Right cardiac atrium (tissue), 5 donors: ENCODE measurements around the gene TBPL2. TPM values are rescaled to one million over a fixed set of nuclear protein-coding genes. Genes with fewer than 3 reads are reported as not detected.
A peak's percentile ranks its signal among the peaks of the same experiment; 100 is the strongest.
"Not testable (repeated sequence)": the region's sequence is repeated elsewhere in the genome, so short reads cannot be mapped to it uniquely, and the experiment has no call there.

Experiments used
- ATAC-seq, 2 donors: fragments of 200-7000 bp; cut with Tn5 transposase; one replicate each; pipeline versions ENCODE4 v1.8.0 to v1.9.1; 2020; ENCODE audit warnings: moderate library complexity in 2 of 2, mild to moderate bottlenecking in 1 of 2
- DNase-seq, 3 donors: peaks; one replicate each; pipeline ENCODE4 v3.0.0-alpha.2; 2020
- H3K27ac ChIP-seq: one replicate; pipeline ENCODE4 v1.5.1; 2013; ENCODE audit warnings: mild to moderate bottlenecking, low read length, control low read depth, moderate library complexity
- H3K27me3 ChIP-seq: one replicate; pipeline ENCODE4 v1.6.1; 2013; ENCODE audit not compliant: control insufficient read depth, insufficient read depth
- H3K4me1 ChIP-seq: one replicate; pipeline ENCODE4 v1.6.1; 2013; ENCODE audit warnings: low read length; ENCODE audit not compliant: control insufficient read depth, insufficient read depth
- H3K4me3 ChIP-seq: one replicate; pipeline ENCODE4 v1.5.1; 2013; ENCODE audit warnings: low read length, control low read depth
- H3K9me3 ChIP-seq: one replicate; pipeline ENCODE4 v1.6.1; 2013; ENCODE audit warnings: low read length; ENCODE audit not compliant: control insufficient read depth
- WGBS: extraction: QIAGEN DNeasy Blood & Tissue Kit; methylation state at CpG from one replicate; pipeline ENCODE4 v1.1.7; 2013; 5-methylcytosine and 5-hydroxymethylcytosine counted together
- intact Hi-C, 4 donors: fragments of 100-400 bp; cut with DNase I; formaldehyde crosslinking; loops; one replicate each; pipeline versions ENCODE4 v1.11.0 to v1.14.0; 2022 to 2023
- polyA plus RNA-seq: library from polyadenylated mRNA; stranded (reverse); fragments of 200-250 nt; gene quantifications from one replicate; pipeline ENCODE4 v1.2.3, GENCODE V29; 2013
- total RNA-seq, 4 donors: library from RNA; stranded (reverse); fragmentation: NEBNext Ultra II Directional; extraction: Animal tissue kit (Norgen Biotek cat#: 25700); gene quantifications; one replicate each; pipeline ENCODE4 v1.2.1, GENCODE V29; 2021
- donor health status: healthy with polysubstance abuse.
- donor health status: DM: no; HTN: yes; CAD: no.
- donor health status: DM: no; HTN: no; CAD: no.
- donor health status: DM: no; HTN: yes; CAD: no; lungs with severe emphysema.
- donor health status: DM: yes; HTN: yes; CAD: no.

The TBPL2 gene
- total and polyA plus RNA-seq, 5 donors: not detected

DNA sequence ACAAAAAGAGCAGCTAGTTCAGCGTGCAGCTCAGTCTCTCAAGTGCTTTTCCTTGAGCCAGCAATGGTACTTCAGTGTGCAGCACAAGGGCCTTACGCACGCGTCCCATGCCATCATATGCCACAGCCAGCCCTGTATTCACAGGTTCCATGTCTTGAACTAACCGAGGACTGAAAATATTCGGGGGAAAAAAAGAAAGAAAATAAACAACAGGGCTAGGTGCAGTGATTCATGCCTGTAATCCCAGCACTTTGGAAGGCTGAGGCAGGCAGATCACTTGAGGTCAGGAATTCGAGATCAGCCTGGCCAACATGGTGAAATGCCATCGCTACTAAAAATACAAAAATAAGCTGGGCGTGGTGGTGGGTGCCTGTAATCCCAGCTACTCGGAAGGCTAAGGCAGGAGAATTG lies 57.4 kb downstream of the TBPL2 start:
- peak in 1 of 3 donors; percentile 54 for DNase-seq
- 63% methylated on average over 10 of the region's 10 CpGs for WGBS
- H3K9me3 ChIP-seq, H3K27ac ChIP-seq, intact Hi-C loops, H3K27me3 ChIP-seq, H3K4me3 ChIP-seq, H3K4me1 ChIP-seq: not testable (repeated sequence)
- peak; percentile 38 to 67 for ATAC-seq

DNA sequence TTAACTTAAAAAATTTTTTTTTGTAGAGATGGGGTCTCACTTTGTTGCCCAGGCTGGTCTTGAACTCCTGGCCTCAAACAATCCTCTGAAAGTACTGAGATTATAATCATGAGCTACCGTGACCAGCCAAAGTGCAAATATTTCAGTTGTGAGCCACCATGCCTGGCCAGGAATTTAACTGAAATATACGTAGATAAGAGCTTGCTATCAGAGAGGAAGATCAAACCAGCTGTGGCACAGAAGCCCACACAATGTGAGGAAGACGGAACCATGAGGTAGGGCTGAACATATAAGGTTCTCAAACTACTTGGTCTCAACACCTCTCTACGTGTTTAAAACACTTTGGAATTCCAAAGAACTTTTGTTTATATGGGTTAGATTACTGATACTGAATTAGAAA lies 57.9 kb downstream of the TBPL2 start:
- 67% methylated on average over 4 of the region's 4 CpGs for WGBS
- Histone ChIP-seq H3K9me3 (no peaks in the 10 kb centered on the region), H3K27me3 (no peaks in the 10 kb centered on the region), H3K4me3 (no peak overlapping the region), H3K4me1 (no peaks in the 10 kb centered on the region), H3K27ac (no peak overlapping the region)
- DNase-seq (no peak), ATAC-seq (no peak)
- intact Hi-C loops: no loop called here

DNA sequence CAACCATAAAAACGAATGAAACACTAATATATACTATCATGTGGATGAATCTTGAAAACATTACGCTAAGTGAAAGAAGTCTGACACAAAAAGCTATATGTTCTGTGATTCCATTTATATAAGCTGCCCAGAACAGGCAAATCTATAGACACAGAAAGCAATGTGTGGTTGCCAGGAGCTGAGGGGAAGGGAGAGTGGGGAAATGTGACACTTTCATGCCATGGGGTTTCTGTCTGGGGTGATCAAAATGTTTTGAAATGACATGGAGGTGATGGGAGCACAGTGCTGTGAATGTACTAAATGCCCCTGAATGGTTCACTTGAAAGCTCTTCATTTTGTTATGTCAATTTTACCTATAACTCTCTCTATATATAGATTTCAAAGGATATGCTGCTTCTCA lies 58.9 kb downstream of the TBPL2 start:
- Histone ChIP-seq H3K9me3 (no peaks in the 10 kb centered on the region), H3K27ac (no peak overlapping the region), H3K4me1 (no peaks in the 10 kb centered on the region), H3K4me3 (no peak overlapping the region), H3K27me3 (no peaks in the 10 kb centered on the region)
- 92% methylated on average over 2 of the region's 2 CpGs for WGBS
- ATAC-seq (no peak), DNase-seq (no peak)
- intact Hi-C loops: no loop called here

DNA sequence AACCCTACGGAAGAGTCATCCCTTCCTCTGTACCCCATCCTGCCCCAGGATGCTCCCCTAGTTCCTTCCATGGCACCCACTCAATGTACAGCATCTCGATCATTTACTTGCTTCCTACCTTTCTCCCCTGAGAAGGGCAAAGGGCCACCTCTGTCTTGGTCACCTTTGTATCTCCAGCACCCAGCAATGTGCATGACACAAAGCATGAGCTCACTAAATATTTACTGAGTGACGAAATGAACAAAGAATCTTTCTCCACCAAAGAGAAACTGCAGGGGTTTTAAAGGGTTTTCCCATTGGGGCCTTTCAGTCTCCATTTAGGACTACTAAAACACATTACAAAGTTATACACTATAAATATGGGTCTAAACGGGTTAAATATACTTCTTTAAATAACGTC lies 59.4 kb downstream of the TBPL2 start:
- WGBS: 85% methylated on average over 5 of the region's 5 CpGs
- intact Hi-C loops: no loop called here
- no peaks in the 10 kb centered on the region for H3K4me1 ChIP-seq
- H3K27me3 ChIP-seq: no peaks in the 10 kb centered on the region
- H3K4me3 ChIP-seq: no peak overlapping the region
- ATAC-seq (no peak), DNase-seq (no peak)
- no peak overlapping the region for H3K27ac ChIP-seq
- H3K9me3 ChIP-seq: no peaks in the 10 kb centered on the region

DNA sequence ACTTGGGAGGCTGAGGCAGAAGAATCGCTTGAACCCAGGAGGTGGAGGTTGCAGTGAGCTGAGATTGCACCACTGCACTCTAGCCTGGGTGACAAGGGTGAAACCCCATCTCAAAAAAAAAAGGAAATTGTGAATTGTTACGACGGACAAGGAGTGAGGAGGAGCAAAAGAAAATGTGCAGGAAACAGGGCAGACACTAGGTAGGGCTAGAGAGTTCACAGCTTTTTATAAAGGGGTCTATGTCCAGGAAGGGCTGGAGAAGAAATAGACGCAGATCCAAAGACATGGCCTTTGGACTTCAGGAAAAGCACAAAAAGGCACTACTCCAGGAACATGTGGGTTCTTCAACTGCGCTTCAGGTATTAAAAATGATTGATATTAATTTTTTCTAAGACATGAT lies 63.2 kb downstream of the TBPL2 start:
- Histone ChIP-seq H3K27ac (no peak overlapping the region), H3K9me3 (no peaks in the 10 kb centered on the region), H3K27me3 (no peaks in the 10 kb centered on the region), H3K4me1 (no peaks in the 10 kb centered on the region), H3K4me3 (no peak overlapping the region)
- 84% methylated on average over 5 of the region's 5 CpGs for WGBS
- no peak for ATAC-seq
- intact Hi-C loops: no loop called here
- no peak for DNase-seq

DNA sequence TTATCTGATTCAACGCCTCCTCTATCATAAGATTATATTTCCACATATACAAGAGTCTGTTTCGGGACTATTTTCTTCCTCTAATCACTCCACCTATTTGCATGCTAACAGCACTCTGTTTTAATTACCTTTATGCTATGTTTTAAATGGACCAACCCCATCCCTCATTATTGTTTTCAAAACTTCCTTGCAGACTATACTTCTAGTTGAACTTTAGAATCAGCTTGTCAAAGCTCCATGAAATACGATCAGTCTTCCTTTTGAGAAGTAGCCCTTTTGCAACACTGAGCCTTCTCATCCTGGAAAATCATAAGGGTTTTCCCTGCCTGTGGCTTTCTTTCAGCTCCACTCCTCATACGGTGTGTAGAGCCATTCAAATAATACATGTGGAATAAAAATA lies 65.6 kb downstream of the TBPL2 start:
- Histone ChIP-seq H3K27ac (no peak overlapping the region), H3K4me1 (no peaks in the 10 kb centered on the region)
- WGBS: 93% methylated on average over 4 of the region's 4 CpGs

DNA sequence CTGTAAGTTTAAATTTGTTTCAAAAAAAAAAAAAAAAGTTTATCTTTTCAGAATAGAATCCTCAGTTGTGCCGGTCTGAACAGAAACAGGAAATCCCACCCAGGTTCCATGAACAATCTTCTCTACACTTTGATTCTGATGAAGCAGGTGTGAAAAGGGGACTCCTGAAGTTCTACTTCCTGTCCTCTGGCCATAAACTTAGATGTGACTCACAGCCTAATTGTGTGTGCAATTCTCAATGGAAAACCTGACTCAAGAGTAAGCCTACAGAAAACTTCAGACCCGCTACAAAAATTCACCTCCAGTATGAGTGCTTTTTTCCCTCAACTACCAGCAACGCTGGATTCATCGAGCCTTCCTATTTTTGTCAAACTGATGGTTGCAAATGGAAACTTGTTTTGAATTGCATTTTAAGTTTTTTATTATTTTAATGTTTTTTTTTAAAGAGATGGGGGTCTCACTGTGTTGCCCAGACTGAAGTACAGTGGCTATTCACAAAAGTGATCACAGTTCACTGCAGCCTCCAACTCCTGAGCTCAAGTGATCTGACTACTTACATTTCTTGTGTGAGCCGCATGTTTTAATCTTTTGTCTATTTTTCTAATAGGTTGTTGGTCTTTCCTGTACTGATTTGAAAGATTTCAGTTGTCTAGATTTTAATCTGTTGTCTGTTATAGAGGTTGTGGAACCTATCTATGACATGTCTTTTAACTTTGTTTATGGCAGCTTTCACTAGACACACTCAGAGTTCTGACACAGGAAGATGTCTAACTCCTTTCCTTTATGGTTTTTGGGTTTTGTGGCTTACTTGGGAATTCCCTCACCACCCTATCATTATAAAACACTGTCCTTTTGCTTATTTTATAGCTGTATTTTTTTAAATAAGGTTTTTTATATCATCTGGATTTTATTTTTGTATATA lies 66.4 kb downstream of the TBPL2 start:
- ATAC-seq: no peak
- Histone ChIP-seq H3K4me3 (no peak overlapping the region), H3K27ac (no peak overlapping the region), H3K27me3 (no peaks in the 10 kb centered on the region), H3K9me3 (no peaks in the 10 kb centered on the region), H3K4me1 (no peaks in the 10 kb centered on the region)
- intact Hi-C loops: no loop called here
- DNase-seq: no peak
- WGBS: 87% methylated on average over 5 of the region's 5 CpGs

More for the DNA sequence above, 65.6 kb downstream of the TBPL2 start:
- ATAC-seq: no peak
- intact Hi-C loops: no loop called here
- no peak for DNase-seq
- Histone ChIP-seq H3K4me3 (no peak overlapping the region), H3K27me3 (no peaks in the 10 kb centered on the region), H3K9me3 (no peaks in the 10 kb centered on the region)

DNA sequence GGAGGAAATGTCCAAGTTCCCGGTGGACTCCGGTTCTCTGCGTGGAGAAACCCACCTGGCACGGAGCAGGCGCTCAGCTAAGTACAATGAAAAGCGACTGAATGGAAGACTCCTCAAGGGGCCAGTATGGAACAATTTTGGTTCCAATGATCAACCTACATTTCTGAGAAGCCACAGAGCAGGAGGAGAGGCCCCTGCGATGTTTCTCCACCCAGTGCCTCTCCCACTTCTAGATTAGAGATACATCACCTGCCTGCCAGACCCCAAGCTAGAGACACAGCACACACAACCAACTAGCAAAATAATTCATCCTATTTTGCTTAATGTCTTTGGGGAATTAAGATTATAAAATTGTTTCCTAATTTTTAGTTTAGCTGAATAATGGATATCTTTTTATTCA lies 67.6 kb downstream of the TBPL2 start:
- no peak for DNase-seq
- Histone ChIP-seq H3K4me1 (no peaks in the 10 kb centered on the region), H3K27me3 (no peaks in the 10 kb centered on the region), H3K9me3 (no peaks in the 10 kb centered on the region), H3K4me3 (no peak overlapping the region), H3K27ac (no peak overlapping the region)
- intact Hi-C loops: no loop called here
- 84% methylated on average over 7 of the region's 7 CpGs for WGBS
- no peak for ATAC-seq

DNA sequence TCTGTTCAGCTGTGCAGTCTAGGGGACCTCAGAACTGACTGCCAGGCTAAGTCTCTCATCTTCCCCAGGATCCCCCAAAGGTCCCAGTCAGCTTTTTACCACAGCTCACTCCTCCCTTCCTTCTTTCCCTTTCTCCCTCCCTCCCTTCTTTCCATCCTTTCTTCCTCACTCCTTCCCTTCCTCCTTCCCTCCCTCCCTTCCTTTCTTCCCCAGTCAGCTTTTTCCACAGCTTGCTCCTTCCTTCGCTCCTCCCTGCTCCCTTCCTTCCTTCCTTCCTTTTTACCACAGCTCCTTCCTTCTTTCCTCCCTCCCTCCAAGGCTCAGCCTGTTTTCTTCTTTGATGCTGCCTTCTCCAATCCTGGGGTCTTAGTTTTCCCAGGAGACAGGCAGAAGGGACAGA lies 68.0 kb downstream of the TBPL2 start:
- WGBS: 83% methylated on average over 1 of the region's 1 CpG
- intact Hi-C loops: no loop called here

DNA sequence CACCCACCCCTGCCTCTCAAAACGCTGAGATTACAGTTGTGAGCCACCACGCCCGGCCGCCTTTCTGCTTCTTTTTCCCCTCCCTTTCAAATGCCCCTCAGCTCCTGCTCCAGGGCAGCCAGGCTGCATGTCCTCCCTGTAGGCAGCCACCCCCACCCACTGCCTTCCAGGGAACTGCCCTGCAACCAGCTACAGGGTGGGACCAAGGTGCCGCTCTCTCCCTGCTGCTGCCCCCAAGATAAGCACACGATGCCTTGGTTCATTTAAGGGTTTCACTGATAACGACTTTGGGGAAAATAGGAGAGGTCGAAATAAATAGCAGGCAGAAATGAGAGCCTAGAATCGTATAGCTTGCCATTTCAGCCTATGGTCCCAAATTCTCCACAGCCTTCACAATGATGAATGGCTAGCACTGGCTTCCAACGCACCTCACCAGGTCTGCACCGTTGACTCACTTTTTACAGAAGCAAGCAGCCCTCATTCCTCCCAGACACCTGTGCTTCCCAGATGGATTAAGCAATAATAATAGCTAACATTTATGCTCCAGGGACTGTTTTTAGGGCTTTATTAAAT lies 69.4 kb downstream of the TBPL2 start:
- 85% methylated on average over 11 of the region's 11 CpGs for WGBS
- Histone ChIP-seq H3K4me3 (no peak overlapping the region), H3K9me3 (no peaks in the 10 kb centered on the region), H3K27ac (no peak overlapping the region), H3K4me1 (no peaks in the 10 kb centered on the region), H3K27me3 (no peaks in the 10 kb centered on the region)
- intact Hi-C loops: no loop called here
- DNase-seq (no peak), ATAC-seq (peak in 1 of 2 donors; percentile 15)

More for the DNA sequence above, 68.0 kb downstream of the TBPL2 start:
- H3K27me3 ChIP-seq: no peaks in the 10 kb centered on the region
- H3K4me3 ChIP-seq: no peak overlapping the region
- H3K9me3 ChIP-seq: no peaks in the 10 kb centered on the region
- no peak overlapping the region for H3K27ac ChIP-seq
- DNase-seq: no peak
- H3K4me1 ChIP-seq: no peaks in the 10 kb centered on the region
- no peak for ATAC-seq

DNA sequence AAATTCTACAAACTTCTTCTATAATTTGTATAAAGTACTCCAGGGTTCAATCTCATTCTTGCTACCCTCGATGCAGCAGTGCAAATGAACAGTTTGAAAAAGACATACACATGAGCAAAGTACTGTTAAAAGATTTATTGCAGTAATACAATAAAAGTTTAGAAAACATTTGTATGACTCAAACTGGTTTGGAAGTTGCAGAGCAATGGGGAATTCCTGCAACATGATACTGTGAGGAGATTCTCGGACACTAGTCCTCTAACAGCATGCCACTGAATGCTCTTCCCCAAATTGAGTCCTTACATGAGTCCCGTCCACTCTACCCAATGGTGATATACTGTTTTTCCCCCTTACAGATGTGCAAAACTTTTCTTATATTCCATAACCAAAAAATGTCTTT lies 74.1 kb downstream of the TBPL2 start:
- Histone ChIP-seq H3K4me1 (no peaks in the 10 kb centered on the region), H3K4me3 (no peak overlapping the region), H3K9me3 (no peaks in the 10 kb centered on the region), H3K27me3 (no peaks in the 10 kb centered on the region), H3K27ac (no peak overlapping the region)
- ATAC-seq: no peak
- 86% methylated on average over 3 of the region's 3 CpGs for WGBS
- DNase-seq: no peak
- intact Hi-C loops: no loop called here
